PC-9 (cell line): ENCODE results near the gene ZBTB7C. TPM values are rescaled to one million over a fixed set of nuclear protein-coding genes. Genes with fewer than 3 reads are reported as not detected.

Experiments used
- BruUV-seq: library from RNA; stranded (reverse); fragments of 400-500 nt; replicated peaks from 2 replicates; lab custom pipeline; 2021; lab: Mats Ljungman, UMichigan
- CTCF ChIA-PET: fragments of 300-600 bp; sonication (Branson Sonifier 250); formaldehyde crosslinking; loops from one replicate; lab custom pipeline; 2022; ENCODE audit warnings: antibody characterized with exemption; lab: Charles Lee
- POLR2A ChIA-PET: fragments of 300-600 bp; sonication (Branson Sonifier 250); formaldehyde crosslinking; loops from one replicate; lab custom pipeline; 2022; ENCODE audit warnings: antibody characterized with exemption; ENCODE audit not compliant: unreplicated experiment; lab: Charles Lee
- DNase-seq, 2 experiments: peaks; one replicate each; pipeline versions ENCODE4 v3.0.0 to v3.0.0-alpha.2; 2015 to 2022; ENCODE audit warnings: mixed read lengths in 1 of 2
- H2AFZ ChIP-seq: fragments of 200-600 bp; sonication (generic); 2 replicates; pipeline ENCODE4 v1.8.1; 2017; ENCODE audit warnings: antibody characterized with exemption
- H3F3A ChIP-seq: fragments of 200-600 bp; sonication (generic); 2 replicates; pipeline ENCODE4 v1.8.1; 2017; ENCODE audit warnings: antibody characterized with exemption, mild to moderate bottlenecking, low read depth; ENCODE audit not compliant: insufficient read depth
- H3K27ac ChIP-seq: fragments of 200-600 bp; sonication (generic); 2 replicates; pipeline ENCODE4 v1.6.1; 2016; ENCODE audit warnings: mixed run types
- H3K27me3 ChIP-seq: fragments of 200-600 bp; sonication (generic); 2 replicates; pipeline ENCODE4 v1.6.1; 2016; ENCODE audit warnings: low read depth, mixed run types; ENCODE audit not compliant: insufficient read depth
- H3K36me3 ChIP-seq: fragments of 200-600 bp; sonication (generic); 2 replicates; pipeline ENCODE4 v1.6.1; 2016; ENCODE audit warnings: low read depth, mixed run types
- H3K4me1 ChIP-seq: fragments of 200-600 bp; sonication (generic); replicated peaks from 2 replicates; pipeline ENCODE4 v1.6.1; 2016; ENCODE audit warnings: mixed run types; ENCODE audit not compliant: insufficient read depth
- H3K4me2 ChIP-seq: fragments of 200-600 bp; sonication (generic); 2 replicates; pipeline ENCODE4 v1.6.1; 2017; ENCODE audit warnings: mixed run types
- H3K4me3 ChIP-seq: fragments of 200-600 bp; sonication (generic); 2 replicates; pipeline ENCODE4 v1.6.1; 2016; ENCODE audit warnings: mixed run types
- H3K79me2 ChIP-seq: fragments of 200-600 bp; sonication (generic); 2 replicates; pipeline ENCODE4 v1.6.1; 2017; ENCODE audit warnings: low read depth, mixed run types
- H3K9me2 ChIP-seq: fragments of 200-600 bp; sonication (generic); 2 replicates; pipeline ENCODE4 v1.8.1; 2017; ENCODE audit warnings: mild to moderate bottlenecking; ENCODE audit not compliant: insufficient read depth
- H3K9me3 ChIP-seq: fragments of 200-600 bp; sonication (generic); 2 replicates; pipeline ENCODE4 v1.8.1; 2016; ENCODE audit warnings: low read depth; ENCODE audit not compliant: insufficient read depth
- H4K20me1 ChIP-seq: fragments of 200-600 bp; sonication (generic); 2 replicates; pipeline ENCODE4 v1.8.1; 2017; ENCODE audit not compliant: insufficient read depth
- CTCF ChIP-seq: fragments of 200-600 bp; sonication (generic); conservative IDR thresholded peaks from 2 replicates; pipeline ENCODE4 v1.6.1; 2017; ENCODE audit warnings: mixed run types, antibody characterized with exemption, mild to moderate bottlenecking, moderate library complexity
- EZH2 ChIP-seq: fragments of 200-600 bp; sonication (generic); IDR thresholded peaks from 2 replicates; pipeline ENCODE4 v1.8.0; 2017; ENCODE audit warnings: antibody characterized with exemption, low read depth
- intact Hi-C: fragments of 100-400 bp; cut with micrococcal nuclease; formaldehyde crosslinking; loops from one replicate; pipeline ENCODE4 v1.10.0; 2022; ENCODE audit not compliant: unreplicated experiment
- total RNA-seq: library from RNA; stranded (reverse); gene quantifications from 2 replicates; pipeline ENCODE4 v1.2.3, GENCODE V29; 2021

Gene ZBTB7C
- total RNA-seq, 1 experiment from 2014 or later, result not detected

- H3K27ac ChIP-seq, result no peak overlapping the region
Observed at GRCh38 chr18:48060346-48060745, 348.8 kb downstream of the ZBTB7C start.

DNA sequence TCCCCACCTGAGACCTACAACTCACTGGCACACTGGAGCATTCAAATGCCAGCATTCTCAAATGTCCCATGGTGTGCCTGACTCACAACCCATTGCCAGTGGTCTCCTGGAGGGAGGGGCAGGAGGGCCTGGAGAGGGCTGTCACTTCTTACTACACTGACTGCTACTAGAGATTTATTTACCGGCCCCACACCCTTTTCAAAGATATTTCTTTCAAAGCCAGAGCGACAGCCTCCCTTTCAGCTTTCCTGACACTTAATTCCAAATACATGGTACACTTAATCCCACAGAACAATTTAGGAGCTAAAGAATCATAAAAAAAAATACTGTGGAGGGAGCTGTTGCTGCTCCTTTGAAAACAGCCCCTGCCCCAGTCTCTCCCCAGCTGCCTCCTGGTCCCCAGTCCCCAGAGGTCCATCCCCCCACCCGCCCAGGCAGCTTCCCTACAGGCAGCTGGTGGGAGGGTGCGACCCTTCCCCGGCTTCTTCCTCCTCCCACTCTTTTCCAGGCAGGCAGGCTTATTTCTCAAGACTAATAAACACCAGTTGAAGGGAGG is 349.6 kb downstream of the ZBTB7C start:
- H4K20me1 ChIP-seq, result no peaks in the 10 kb centered on the region
- no peak overlapping the region for H2AFZ ChIP-seq
- TF ChIP-seq EZH2 (no peak), CTCF (no peak)
- no peak overlapping the region for H3K4me3 ChIP-seq
- DNase-seq, result no peak
- H3K4me2 ChIP-seq, result no peak overlapping the region
- POLR2A ChIA-PET, result no interaction called here
- H3K36me3 ChIP-seq, result no peaks in the 10 kb centered on the region
- H3K79me2 ChIP-seq, result no peaks in the 10 kb centered on the region
- CTCF ChIA-PET, result no interaction called here
- intact Hi-C loops, result no loop called here
- BruUV-seq, result no TSS peak
- H3K4me1 ChIP-seq, result peaks cover under 1% of the 10 kb centered on the region; the same call in 1 of the 2 replicates
- H3F3A ChIP-seq, result no peaks in the 10 kb centered on the region
- H3K9me2 ChIP-seq, result no peaks in the 10 kb centered on the region
- no peak overlapping the region for H3K27ac ChIP-seq
- H3K27me3 ChIP-seq, result peaks cover 18% of the 10 kb centered on the region; the same call in 1 of the 2 replicates
- H3K9me3 ChIP-seq, result no peaks in the 10 kb centered on the region

More at GRCh38 chr18:48060346-48060745, 348.8 kb downstream of the ZBTB7C start:
- no peak for TF ChIP-seq CTCF
- no peak for TF ChIP-seq EZH2
- POLR2A ChIA-PET, result interaction anchor here (0.7 kb wide), 1 partner anchor 244 kb away, joined by 3 read pairs; no protein-coding TSS in a partner anchor
- Histone ChIP-seq H3K79me2 (no peaks in the 10 kb centered on the region), H3K36me3 (no peaks in the 10 kb centered on the region), H3K9me2 (no peaks in the 10 kb centered on the region), H3F3A (no peaks in the 10 kb centered on the region; the same call in 1 of the 2 replicates), H4K20me1 (no peaks in the 10 kb centered on the region), H3K4me1 (peaks cover 8% of the 10 kb centered on the region), H2AFZ (no peak overlapping the region), H3K27me3 (peaks cover 14% of the 10 kb centered on the region; the same call in 1 of the 2 replicates), H3K9me3 (no peaks in the 10 kb centered on the region), H3K4me3 (no peak overlapping the region), H3K4me2 (no peak overlapping the region)
- CTCF ChIA-PET, result no interaction called here
- intact Hi-C loops, result no loop called here
- no TSS peak for BruUV-seq
- no peak for DNase-seq

GRCh38 chr18:48058486-48058885 is 350.7 kb downstream of the ZBTB7C start:
- Histone ChIP-seq H3F3A (no peaks in the 10 kb centered on the region), H2AFZ (no peak overlapping the region), H3K36me3 (no peaks in the 10 kb centered on the region), H3K9me2 (no peaks in the 10 kb centered on the region), H3K4me1 (no peaks in the 10 kb centered on the region), H3K9me3 (no peaks in the 10 kb centered on the region), H4K20me1 (no peaks in the 10 kb centered on the region), H3K27me3 (peaks cover 27% of the 10 kb centered on the region), H3K4me2 (no peak overlapping the region), H3K4me3 (no peak overlapping the region), H3K27ac (no peak overlapping the region), H3K79me2 (no peaks in the 10 kb centered on the region)
- no TSS peak for BruUV-seq
- POLR2A ChIA-PET, result no interaction called here
- intact Hi-C loops, result no loop called here
- DNase-seq, result no peak
- CTCF ChIA-PET, result no interaction called here
- TF ChIP-seq EZH2 (no peak), CTCF (no peak)
